NCI-H524 treated with DMSO at 0.1 percent for 48 hours (cell line): ENCODE data around the gene SMIM31.

Source experiments
- DNase-seq: peaks from one replicate; lab custom pipeline; 2025; lab: John Stamatoyannopoulos, UW

The SMIM31 gene

GRCh38 chr4:164753873-164754488 lies at the start of gene SMIM31:
SMIM31 (plus strand) TSS chr4:164754131; CDS start chr4:164770444, 16,313 bp downstream.
- no peak for DNase-seq

DNA sequence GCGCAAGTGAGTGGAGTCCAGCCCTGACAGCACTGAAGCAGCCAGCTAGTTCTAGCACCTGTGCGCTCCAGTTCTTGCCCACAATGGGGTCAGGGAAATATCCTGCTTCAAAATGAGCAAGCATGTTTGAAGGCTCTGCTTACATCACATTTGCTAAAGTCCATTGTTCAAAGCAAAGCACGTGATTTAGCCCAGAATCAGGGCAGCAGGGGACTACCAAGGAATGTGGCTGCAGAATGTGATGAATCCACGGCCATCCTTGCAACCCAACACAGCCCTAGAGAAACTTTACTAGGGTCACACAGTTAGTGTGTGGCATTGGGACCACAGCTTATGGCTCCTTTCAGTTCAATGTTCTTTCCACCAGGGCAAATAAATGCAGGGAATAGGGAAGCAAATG lies 47.3 kb upstream of the SMIM31 start:
- DNase-seq: no peak

GRCh38 chr4:164716901-164717300 lies 37.0 kb upstream of the SMIM31 start:
- no peak for DNase-seq

DNA sequence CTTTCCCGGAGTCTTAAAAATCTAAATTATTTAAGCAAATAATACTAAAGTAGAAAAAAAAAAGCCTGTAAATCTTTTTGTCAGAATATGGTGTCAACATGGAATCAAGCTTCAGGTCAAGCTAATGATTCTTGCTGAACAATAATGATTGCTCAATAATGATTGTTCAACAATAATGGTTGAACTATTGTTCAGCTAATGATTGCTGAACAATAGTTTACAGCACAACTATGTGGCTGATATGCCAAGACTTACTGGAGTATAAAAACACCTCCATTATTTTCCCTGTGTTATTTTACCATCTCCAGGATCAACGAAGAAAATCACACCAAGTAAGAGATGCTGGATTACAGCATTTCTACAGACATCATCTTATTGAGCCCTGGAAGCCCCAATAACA lies 35.1 kb upstream of the SMIM31 start:
- no peak for DNase-seq

DNA sequence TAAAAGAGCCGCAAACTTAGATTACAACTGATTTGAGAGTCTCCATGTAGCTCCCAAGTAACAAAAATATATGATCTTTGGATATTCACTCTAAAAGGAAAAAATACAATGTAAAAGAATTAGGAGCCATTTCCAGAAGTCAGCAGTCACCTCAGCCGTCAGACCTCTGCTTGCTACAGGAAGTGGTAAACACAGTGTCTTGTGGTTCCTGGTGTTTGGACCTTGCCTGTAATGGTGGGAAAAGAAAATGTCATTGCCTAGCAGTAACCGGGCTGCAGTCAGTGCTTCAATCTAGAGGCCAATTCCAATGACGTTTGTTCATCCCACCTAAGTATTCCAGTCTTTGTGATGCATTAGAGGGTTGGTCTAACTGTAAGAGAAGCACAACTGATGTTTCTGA lies 28.9 kb upstream of the SMIM31 start:
- DNase-seq: no peak

DNA sequence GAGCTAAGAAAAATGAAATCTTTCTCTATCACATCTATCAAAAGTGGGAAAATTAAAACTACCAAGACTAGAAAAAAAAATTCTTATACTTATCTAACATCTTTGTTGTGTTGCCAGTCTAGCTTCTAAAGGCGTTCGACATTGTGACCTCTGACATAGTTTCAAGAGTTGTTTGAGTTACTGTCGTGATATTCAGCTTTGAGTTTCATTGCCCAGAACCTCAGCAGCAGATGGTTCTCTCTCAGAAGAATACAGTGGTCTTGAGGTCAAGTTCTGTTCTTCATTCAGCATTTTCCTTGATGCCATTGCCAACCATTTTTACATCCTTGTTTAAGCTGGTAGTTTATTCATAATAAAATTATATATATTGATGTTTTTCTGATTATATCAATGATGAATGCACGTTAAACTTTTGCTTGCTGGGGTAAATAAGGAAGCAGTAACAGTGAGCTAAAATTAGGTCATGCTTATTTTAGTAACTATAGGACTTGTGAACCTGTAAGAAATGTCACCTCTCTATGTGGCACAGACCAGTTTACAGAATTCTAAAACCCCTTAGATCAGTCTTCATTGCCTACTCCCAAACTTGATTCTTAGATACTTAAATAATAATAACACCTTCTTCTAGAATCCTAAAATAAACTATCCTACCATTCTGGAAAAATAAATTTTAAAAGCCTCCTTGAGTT lies 23.1 kb upstream of the SMIM31 start:
- DNase-seq: no peak

- no peak for DNase-seq
Observed at GRCh38 chr4:164731827-164732474, 22.0 kb upstream of the SMIM31 start.

DNA sequence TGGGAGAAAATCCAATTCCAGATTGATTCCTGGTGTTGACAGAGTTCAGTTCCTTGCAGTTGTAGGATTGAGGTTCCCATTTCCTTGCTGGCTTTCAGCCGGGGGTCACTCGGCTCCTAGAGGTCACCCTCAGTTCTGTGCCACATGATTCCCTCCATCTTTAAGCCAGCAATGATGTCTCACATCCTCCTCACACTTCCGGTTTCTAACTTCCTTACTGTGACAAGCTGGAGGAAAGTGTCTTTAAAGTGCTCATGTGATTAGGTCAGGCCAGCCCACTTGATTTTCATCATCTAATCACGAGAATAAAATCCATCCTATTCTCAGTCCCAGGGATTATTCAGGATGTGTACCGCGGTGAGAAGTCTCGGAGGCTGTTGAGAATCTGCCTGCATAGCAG lies 19.4 kb upstream of the SMIM31 start:
- DNase-seq: no peak

- no peak for DNase-seq
Observed at GRCh38 chr4:164748375-164748774, 5.6 kb upstream of the SMIM31 start.

- no peak for DNase-seq
Observed at GRCh38 chr4:164755432-164755831, 1.5 kb downstream of the SMIM31 start.

DNA sequence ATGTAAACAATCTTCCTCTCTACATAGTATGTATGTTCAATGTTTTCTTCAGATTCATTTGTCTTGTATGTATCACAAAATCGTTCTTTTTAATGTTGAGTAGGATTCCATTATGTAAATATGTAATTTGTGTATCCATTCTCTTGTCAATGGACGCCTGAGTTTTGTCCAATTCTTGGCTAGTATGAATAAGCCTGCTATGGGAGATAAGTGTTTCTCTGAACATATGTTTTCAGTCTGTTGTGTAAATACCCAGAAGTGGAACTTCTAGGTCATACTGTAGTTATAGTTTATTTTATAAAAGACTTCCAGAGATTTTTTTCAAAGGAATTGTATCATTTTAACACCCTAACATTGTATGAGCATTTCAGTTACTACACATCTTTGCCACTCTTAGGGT lies 2.8 kb downstream of the SMIM31 start:
- no peak for DNase-seq

- DNase-seq: no peak
Observed at GRCh38 chr4:164761241-164761640, 7.3 kb downstream of the SMIM31 start.

DNA sequence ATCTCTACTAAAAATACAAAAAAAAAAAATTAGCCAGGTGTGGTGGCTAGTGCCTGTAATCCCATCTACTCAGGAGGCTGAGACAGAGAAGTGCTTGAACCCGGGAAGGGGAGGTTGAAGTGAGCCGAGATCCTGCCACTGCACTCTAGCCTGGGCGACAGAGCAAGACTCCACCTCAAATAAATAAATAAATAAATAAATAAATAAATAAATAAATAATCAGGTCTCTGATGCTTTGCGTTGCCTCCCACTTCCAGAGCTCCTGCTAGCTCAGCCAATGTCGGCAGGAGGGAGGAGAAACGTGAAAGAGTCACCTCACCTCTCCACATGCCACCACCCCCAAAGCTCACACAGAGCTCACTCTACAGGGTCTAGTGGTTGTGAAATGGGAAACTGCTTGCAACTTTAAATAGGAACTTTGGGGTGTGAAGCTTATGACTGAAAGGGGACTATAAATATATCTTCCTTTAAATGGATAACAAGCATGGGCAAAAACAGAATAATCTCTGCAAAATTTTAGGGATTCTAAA lies 7.9 kb downstream of the SMIM31 start:
- DNase-seq: no peak

DNA sequence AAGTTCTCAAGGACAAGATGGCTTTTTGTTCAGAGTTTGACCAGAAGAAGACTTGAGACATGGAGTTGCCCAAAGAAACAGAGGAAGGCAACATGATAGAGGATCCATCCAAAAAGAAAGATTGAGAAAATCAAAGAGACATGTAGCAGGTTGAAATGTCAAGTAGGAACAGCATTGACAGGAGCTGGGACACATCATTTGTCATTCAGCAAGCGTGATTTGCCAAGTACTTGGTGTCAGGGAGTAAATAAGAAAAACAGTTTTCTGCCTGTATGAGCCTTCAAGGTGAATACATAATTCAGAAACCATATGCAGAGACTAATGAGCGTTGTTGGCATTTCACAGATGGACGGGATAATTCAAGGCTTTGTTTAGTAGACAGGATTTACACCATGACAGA lies 11.2 kb downstream of the SMIM31 start:
- no peak for DNase-seq

GRCh38 chr4:164765833-164766232 lies 11.9 kb downstream of the SMIM31 start:
- no peak for DNase-seq

DNA sequence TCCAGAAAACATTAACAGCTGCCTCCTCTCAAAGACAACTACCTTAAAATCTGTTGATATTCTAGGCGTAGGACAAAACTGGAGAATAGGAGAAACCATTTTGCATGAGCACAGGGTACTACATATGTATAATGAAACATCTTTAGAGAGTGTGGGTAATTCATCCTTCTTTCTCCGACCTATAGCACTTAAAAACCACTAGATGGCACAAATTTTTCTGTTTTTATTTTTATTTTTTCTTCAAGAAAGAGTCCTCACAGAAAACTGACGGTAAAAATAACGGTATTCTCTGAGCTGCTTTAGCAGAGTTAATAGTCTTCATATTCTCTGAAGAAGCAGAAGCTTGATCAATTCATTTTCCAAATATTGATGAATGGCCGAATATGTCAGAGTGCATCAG lies 14.6 kb downstream of the SMIM31 start:
- no peak for DNase-seq

GRCh38 chr4:164770010-164770724 lies 16.2 kb downstream of the SMIM31 start:
- DNase-seq: no peak

- no peak for DNase-seq
Observed at GRCh38 chr4:164771088-164771487, 17.2 kb downstream of the SMIM31 start.

GRCh38 chr4:164772076-164772475 lies 18.1 kb downstream of the SMIM31 start:
- no peak for DNase-seq

- DNase-seq: no peak
Observed at GRCh38 chr4:164779080-164779479, 25.1 kb downstream of the SMIM31 start.

GRCh38 chr4:164779811-164780216 lies 25.9 kb downstream of the SMIM31 start:
- no peak for DNase-seq

DNA sequence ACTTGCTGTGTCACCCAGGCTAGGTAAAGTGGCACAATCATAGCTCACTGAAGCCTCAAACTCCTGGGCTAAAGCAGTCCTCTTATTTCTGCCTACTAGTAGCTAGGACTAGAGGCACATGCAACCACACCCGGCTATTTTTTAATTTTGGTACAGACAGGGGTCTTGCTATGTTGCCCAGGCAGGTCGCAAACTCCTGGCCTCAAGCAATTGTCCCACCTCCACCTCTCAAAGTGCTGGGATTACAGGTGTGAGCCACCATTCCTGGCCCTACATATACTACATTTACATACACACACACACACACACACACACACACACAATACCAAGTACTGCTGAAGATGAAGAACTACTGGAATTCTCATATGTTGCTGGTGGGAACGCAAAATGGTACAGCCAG lies 26.9 kb downstream of the SMIM31 start:
- no peak for DNase-seq

GRCh38 chr4:164783976-164784375 lies 30.0 kb downstream of the SMIM31 start:
- no peak for DNase-seq
